B cell (primary cell): ENCODE data around the gene GPR27. TPM values are rescaled to one million over a fixed set of nuclear protein-coding genes. Genes with fewer than 3 reads are reported as not detected.
A peak's percentile ranks its signal among the peaks of the same experiment; 100 is the strongest.

Source experiments
- ATAC-seq: fragments of 200-7000 bp; cut with Tn5 transposase; one replicate; pipeline ENCODE4 v1.10.0; 2021; ENCODE audit warnings: low read depth, mild to moderate bottlenecking, moderate number of reproducible peaks, moderate library complexity
- CTCF ChIA-PET: fragments of 350-600 bp; sonication (Branson Sonifier 250); formaldehyde crosslinking; loops from one replicate; lab custom pipeline; 2021; ENCODE audit warnings: antibody characterized with exemption, inconsistent platforms; lab: Charles Lee
- POLR2A ChIA-PET: fragments of 350-600 bp; sonication (Branson Sonifier 250); formaldehyde crosslinking; loops from one replicate; lab custom pipeline; 2021; ENCODE audit warnings: antibody characterized with exemption; lab: Charles Lee
- DNase-seq: peaks from one replicate; pipeline ENCODE4 v3.0.0; 2013
- H2AFZ ChIP-seq: 2 replicates; pipeline ENCODE4 v1.6.1; 2012; ENCODE audit warnings: mild to moderate bottlenecking, low read depth, low read length; ENCODE audit not compliant: insufficient read depth, poor library complexity, severe bottlenecking
- H3K27ac ChIP-seq, 2 donors: 1 replicate in 1 of 2; 2 replicates in 1 of 2; pipeline ENCODE4 v1.5.1; 2012 to 2013; ENCODE audit warnings: low read length in 2 of 2, mild to moderate bottlenecking in 2 of 2, moderate library complexity in 1 of 2
- H3K27me3 ChIP-seq, 4 experiments: fragments of 200-600 bp in 1 of 4; sonication (generic) in 1 of 4; replicated peaks in 1 of 4; 1 replicate in 2 of 4; 2 replicates in 2 of 4; pipeline versions ENCODE4 v1.6.1 to v1.7.0; 2013 to 2016; ENCODE audit warnings: low read length in 3 of 4, mild to moderate bottlenecking in 2 of 4, mixed read lengths in 1 of 4, moderate library complexity in 1 of 4; ENCODE audit not compliant: insufficient read depth in 4 of 4, control insufficient read depth in 3 of 4; ENCODE audit errors: control extremely low read depth in 1 of 4
- H3K36me3 ChIP-seq, 2 experiments: replicated peaks in 1 of 2; 1 replicate in 1 of 2; 2 replicates in 1 of 2; pipeline versions ENCODE4 v1.6.1 to v1.7.1; 2013; ENCODE audit warnings: low read length in 1 of 2; ENCODE audit not compliant: insufficient read depth in 2 of 2, control insufficient read depth in 1 of 2; ENCODE audit errors: control extremely low read depth in 1 of 2, extremely low read depth in 1 of 2
- H3K4me1 ChIP-seq, 2 donors: fragments of 200-600 bp in 1 of 2; sonication (generic) in 1 of 2; 1 replicate in 1 of 2; 2 replicates in 1 of 2; pipeline versions ENCODE4 v1.5.1 to v1.6.1; 2013 to 2017; ENCODE audit warnings: low read length in 2 of 2; ENCODE audit not compliant: control insufficient read depth in 2 of 2, insufficient read depth in 2 of 2
- H3K4me2 ChIP-seq: replicated peaks from 2 replicates; pipeline ENCODE3; 2012; ENCODE audit warnings: mild to moderate bottlenecking, low read depth, low read length; ENCODE audit not compliant: poor library complexity, severe bottlenecking
- H3K4me3 ChIP-seq, 5 experiments: fragments of 200-600 bp in 1 of 5; sonication (generic) in 1 of 5; 1 replicate in 3 of 5; 2 replicates in 2 of 5; pipeline versions ENCODE4 v1.5.1 to v1.7.0; 2011 to 2016; ENCODE audit warnings: low read length in 4 of 5, mild to moderate bottlenecking in 4 of 5, low read depth in 2 of 5, control low read depth in 1 of 5, moderate library complexity in 1 of 5; ENCODE audit not compliant: insufficient read depth in 1 of 5; ENCODE audit errors: control extremely low read depth in 1 of 5, extremely low read depth in 1 of 5
- H3K79me2 ChIP-seq: fragments of 200-600 bp; sonication (generic); one replicate; pipeline ENCODE4 v1.6.0; 2016; ENCODE audit warnings: low read length; ENCODE audit not compliant: control insufficient read depth, insufficient read depth
- H3K9ac ChIP-seq: fragments of 200-600 bp; sonication (generic); 2 replicates; pipeline ENCODE4 v1.6.1; 2017; ENCODE audit warnings: mild to moderate bottlenecking, low read length, moderate library complexity
- H3K9me3 ChIP-seq, 3 donors: one replicate each; pipeline versions ENCODE4 v1.6.1 to v1.7.1; 2013; ENCODE audit warnings: low read length in 2 of 3; ENCODE audit not compliant: control insufficient read depth in 2 of 3, insufficient read depth in 1 of 3; ENCODE audit errors: control extremely low read depth in 1 of 3
- H4K20me1 ChIP-seq: 2 replicates; pipeline ENCODE4 v1.6.0; 2012; ENCODE audit warnings: mild to moderate bottlenecking, low read length; ENCODE audit not compliant: insufficient read depth, control insufficient read depth, poor library complexity, severe bottlenecking
- H3K27ac Mint-ChIP-seq: one replicate; pipeline ENCODE4 v1.8.0; 2021; ENCODE audit warnings: mixed read lengths
- H3K27me3 Mint-ChIP-seq: one replicate; pipeline ENCODE4 v1.8.0; 2021; ENCODE audit warnings: mixed read lengths
- H3K4me1 Mint-ChIP-seq: one replicate; pipeline ENCODE4 v1.8.0; 2021; ENCODE audit warnings: mixed read lengths
- H3K4me3 Mint-ChIP-seq: one replicate; pipeline ENCODE4 v1.8.0; 2021; ENCODE audit warnings: mixed read lengths
- H3K9me3 Mint-ChIP-seq: one replicate; pipeline ENCODE4 v1.8.0; 2022; ENCODE audit warnings: mixed read lengths; ENCODE audit not compliant: insufficient read depth
- EZH2 ChIP-seq: IDR thresholded peaks from 2 replicates; pipeline ENCODE4 v1.6.1; 2012; ENCODE audit warnings: borderline replicate concordance, low read depth, mild to moderate bottlenecking, moderate library complexity, low read length; ENCODE audit not compliant: insufficient read depth, poor library complexity, severe bottlenecking
- WGBS: methylation state at CpG from one replicate; pipeline ENCODE4 v1.1.5; 2013; ENCODE audit warnings: missing lambda C conversion rate; ENCODE audit not compliant: insufficient coverage; 5-methylcytosine and 5-hydroxymethylcytosine counted together
- intact Hi-C: fragments of 100-400 bp; cut with micrococcal nuclease; formaldehyde crosslinking; loops from one replicate; pipeline ENCODE4 v1.10.0; 2022
- polyA plus RNA-seq: library from polyadenylated mRNA; depleted of rRNA; stranded (reverse); fragments of >200 nt; gene quantifications from 2 replicates; pipeline ENCODE4 v1.2.3, GENCODE V29; 2012
- total RNA-seq, 2 donors: library from RNA; stranded (reverse); fragments of 120-200 nt in 1 of 2; gene quantifications; 1 replicate in 1 of 2; 2 replicates in 1 of 2; pipeline versions ENCODE4 v1.2.3 to v1.2.4, GENCODE V29; 2013 to 2022
- TF ChIP-seq, protein P1 (sequence below): fragments of 200-600 bp; IDR thresholded peaks from one replicate; pipeline ENCODE4 v1.8.0; 2022; ENCODE audit warnings: antibody characterized with exemption, mild to moderate bottlenecking

The GPR27 gene
- total and polyA plus RNA-seq, 2 donors (not counting 1 experiment from before 2014, with no cell fraction given): 0.04 TPM; not detected in 1

DNA sequence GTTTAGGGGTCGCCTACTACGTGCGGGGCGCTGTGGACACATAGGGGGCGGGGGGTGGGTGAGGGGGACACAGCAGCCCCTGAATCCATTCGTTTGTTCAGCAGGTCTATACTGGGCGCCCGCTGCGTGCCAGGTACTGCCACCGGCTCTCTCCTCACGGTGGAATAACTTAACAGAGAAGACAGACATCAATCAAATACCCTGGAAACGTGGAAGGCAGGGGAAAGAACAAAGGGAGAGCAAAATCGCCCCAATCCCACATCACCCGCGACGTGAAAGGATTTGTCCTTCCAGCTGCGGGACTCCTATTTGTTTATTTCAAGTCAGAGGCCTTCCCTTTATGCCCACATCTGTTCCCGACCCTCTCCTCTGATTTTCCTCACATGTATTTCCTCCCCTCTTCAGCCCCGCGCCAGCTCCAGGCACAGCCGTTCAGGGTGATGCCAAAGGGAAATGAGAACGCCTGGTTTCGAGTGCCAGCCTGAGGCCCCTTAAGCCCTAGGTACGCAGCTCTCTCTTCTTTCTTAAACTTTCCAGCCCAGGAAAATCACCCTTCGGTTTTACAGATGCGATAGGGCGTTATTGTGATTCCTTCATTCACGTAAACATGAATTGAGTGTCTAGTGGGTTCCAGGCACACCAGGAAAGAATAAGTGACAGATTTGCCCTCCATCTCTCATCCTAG is 32.0 kb downstream of the GPR27 start:
- Histone ChIP-seq H3K36me3 (no peaks in the 10 kb centered on the region), H3K27me3 (peaks cover 0 to 22% (median 16%) of the 10 kb centered on the region in 4 experiments), H2AFZ (peak overlapping the region; percentile 28), H3K4me2 (peak overlapping the region; percentile 64), H3K4me1 (peaks cover 12 to 14% of the 10 kb centered on the region in 2 donors), H3K9me3 (no peaks in the 10 kb centered on the region), H3K4me3 (peak overlapping the region in 1 of 5 experiments; percentile 33), H4K20me1 (no peaks in the 10 kb centered on the region), H3K27ac (no peak overlapping the region), H3K9ac (no peak overlapping the region), H3K79me2 (no peaks in the 10 kb centered on the region)
- 12% methylated on average over 15 of the region's 28 CpGs for WGBS
- no peak for ATAC-seq
- ChIA-PET POLR2A (no interaction called here), CTCF (no interaction called here)
- intact Hi-C loops: no loop called here
- Mint-ChIP-seq H3K4me1 (peaks cover 19% of the 10 kb centered on the region), H3K27ac (no peak overlapping the region), H3K9me3 (no peaks in the 10 kb centered on the region), H3K27me3 (peaks cover 69% of the 10 kb centered on the region), H3K4me3 (peak overlapping the region; percentile 81)
- no peak for DNase-seq
- TF ChIP-seq, protein P1, sequence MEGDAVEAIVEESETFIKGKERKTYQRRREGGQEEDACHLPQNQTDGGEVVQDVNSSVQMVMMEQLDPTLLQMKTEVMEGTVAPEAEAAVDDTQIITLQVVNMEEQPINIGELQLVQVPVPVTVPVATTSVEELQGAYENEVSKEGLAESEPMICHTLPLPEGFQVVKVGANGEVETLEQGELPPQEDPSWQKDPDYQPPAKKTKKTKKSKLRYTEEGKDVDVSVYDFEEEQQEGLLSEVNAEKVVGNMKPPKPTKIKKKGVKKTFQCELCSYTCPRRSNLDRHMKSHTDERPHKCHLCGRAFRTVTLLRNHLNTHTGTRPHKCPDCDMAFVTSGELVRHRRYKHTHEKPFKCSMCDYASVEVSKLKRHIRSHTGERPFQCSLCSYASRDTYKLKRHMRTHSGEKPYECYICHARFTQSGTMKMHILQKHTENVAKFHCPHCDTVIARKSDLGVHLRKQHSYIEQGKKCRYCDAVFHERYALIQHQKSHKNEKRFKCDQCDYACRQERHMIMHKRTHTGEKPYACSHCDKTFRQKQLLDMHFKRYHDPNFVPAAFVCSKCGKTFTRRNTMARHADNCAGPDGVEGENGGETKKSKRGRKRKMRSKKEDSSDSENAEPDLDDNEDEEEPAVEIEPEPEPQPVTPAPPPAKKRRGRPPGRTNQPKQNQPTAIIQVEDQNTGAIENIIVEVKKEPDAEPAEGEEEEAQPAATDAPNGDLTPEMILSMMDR: no peak
- no peak for TF ChIP-seq EZH2

DNA sequence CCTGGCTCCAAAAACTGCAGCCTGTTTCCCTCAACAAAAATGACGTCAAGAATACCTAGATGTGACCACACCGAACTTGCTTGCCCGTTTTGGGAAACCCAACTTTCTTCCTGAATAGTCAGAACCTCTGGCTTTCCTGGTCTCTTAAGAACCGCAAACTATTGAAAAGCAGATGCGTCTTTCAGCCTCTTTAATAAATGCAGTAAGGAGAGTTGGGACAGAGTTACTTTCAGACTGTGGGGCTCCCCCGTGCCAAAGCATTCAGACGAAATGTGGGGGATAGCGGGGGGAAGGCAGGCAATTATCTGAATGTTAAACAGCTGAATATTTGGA is 32.5 kb downstream of the GPR27 start:
- H3K27ac ChIP-seq: no peak overlapping the region
- POLR2A ChIA-PET: no interaction called here
- WGBS: 38% methylated on average over 5 of the region's 8 CpGs

More for the DNA sequence above, 32.5 kb downstream of the GPR27 start:
- Histone ChIP-seq H3K27me3 (peaks cover 0 to 22% (median 16%) of the 10 kb centered on the region in 4 experiments), H3K4me3 (no peak overlapping the region), H3K9ac (no peak overlapping the region), H4K20me1 (no peaks in the 10 kb centered on the region), H3K4me2 (no peak overlapping the region), H3K9me3 (no peaks in the 10 kb centered on the region), H3K4me1 (peaks cover 12 to 14% of the 10 kb centered on the region in 2 donors), H3K36me3 (no peaks in the 10 kb centered on the region), H2AFZ (no peak overlapping the region), H3K79me2 (no peaks in the 10 kb centered on the region)
- intact Hi-C loops: no loop called here
- Mint-ChIP-seq H3K4me3 (peak overlapping the region; percentile 81), H3K27ac (no peak overlapping the region), H3K4me1 (peaks cover 19% of the 10 kb centered on the region), H3K27me3 (peaks cover 65% of the 10 kb centered on the region), H3K9me3 (no peaks in the 10 kb centered on the region)
- ATAC-seq (no peak), DNase-seq (no peak)
- TF ChIP-seq EZH2: no peak
- TF ChIP-seq, protein P1: no peak
- CTCF ChIA-PET: no interaction called here
